ENCODE measurements around the gene WDR70. TPM values are rescaled to one million over a fixed set of nuclear protein-coding genes. Genes with fewer than 3 reads are reported as not detected.

Gene WDR70
- total RNA-seq, 1 donor from 2014 or later, result 18.7 TPM

- Histone ChIP-seq H3K4me1 (no peaks in the 10 kb centered on the region), H3K4me3 (no peak overlapping the region), H3K27me3 (ENCODE audit: low read depth) (no peaks in the 10 kb centered on the region), H3K9me3 (replicated peaks) (no peaks in the 10 kb centered on the region), H3K36me3 (no peaks in the 10 kb centered on the region), H3K27ac (replicated peaks) (no peak overlapping the region)
- no peak for TF ChIP-seq CTCF (IDR thresholded peaks at IDR 0.05; ENCODE audit: borderline replicate concordance)
- intact Hi-C loops (cut with micrococcal nuclease), result no loop called here
- no peak for DNase-seq
Observed at GRCh38 chr5:37539459-37539858, 160.3 kb downstream of the WDR70 start.

- DNase-seq, result no peak
- Histone ChIP-seq H3K9me3 (replicated peaks) (no peaks in the 10 kb centered on the region), H3K36me3 (no peaks in the 10 kb centered on the region), H3K27me3 (ENCODE audit: low read depth) (no peaks in the 10 kb centered on the region), H3K4me1 (no peaks in the 10 kb centered on the region), H3K4me3 (no peak overlapping the region), H3K27ac (replicated peaks) (no peak overlapping the region)
- no peak for TF ChIP-seq CTCF (IDR thresholded peaks at IDR 0.05; ENCODE audit: borderline replicate concordance)
- intact Hi-C loops (cut with micrococcal nuclease), result no loop called here
Observed at GRCh38 chr5:37543216-37543615, 164.1 kb downstream of the WDR70 start.

GRCh38 chr5:37549411-37549810 is 170.3 kb downstream of the WDR70 start:
- H3K4me3 ChIP-seq, result no peak overlapping the region
- TF ChIP-seq CTCF (IDR thresholded peaks at IDR 0.05; ENCODE audit: borderline replicate concordance), result no peak
- intact Hi-C loops (cut with micrococcal nuclease), result no loop called here
- H3K27ac ChIP-seq (replicated peaks), result no peak overlapping the region
- DNase-seq, result no peak
- H3K4me1 ChIP-seq, result peaks cover 19% of the 10 kb centered on the region
- H3K9me3 ChIP-seq (replicated peaks), result no peaks in the 10 kb centered on the region
- H3K27me3 ChIP-seq (ENCODE audit: low read depth), result no peaks in the 10 kb centered on the region
- no peaks in the 10 kb centered on the region for H3K36me3 ChIP-seq

GRCh38 chr5:37552161-37552560 is 173.0 kb downstream of the WDR70 start:
- TF ChIP-seq CTCF (IDR thresholded peaks at IDR 0.05; ENCODE audit: borderline replicate concordance), result no peak
- Histone ChIP-seq H3K27ac (replicated peaks) (no peak overlapping the region), H3K9me3 (replicated peaks) (no peaks in the 10 kb centered on the region), H3K27me3 (ENCODE audit: low read depth) (no peaks in the 10 kb centered on the region), H3K4me1 (peaks cover 19% of the 10 kb centered on the region), H3K36me3 (no peaks in the 10 kb centered on the region), H3K4me3 (no peak overlapping the region)
- intact Hi-C loops (cut with micrococcal nuclease), result no loop called here
- no peak for DNase-seq

- DNase-seq, result no peak
- peaks cover 19% of the 10 kb centered on the region for H3K4me1 ChIP-seq
- H3K27ac ChIP-seq (replicated peaks), result no peak overlapping the region
- H3K36me3 ChIP-seq, result no peaks in the 10 kb centered on the region
- intact Hi-C loops (cut with micrococcal nuclease), result no loop called here
- H3K27me3 ChIP-seq (ENCODE audit: low read depth), result no peaks in the 10 kb centered on the region
- no peak overlapping the region for H3K4me3 ChIP-seq
- TF ChIP-seq CTCF (IDR thresholded peaks at IDR 0.05; ENCODE audit: borderline replicate concordance), result no peak
- no peaks in the 10 kb centered on the region for H3K9me3 ChIP-seq (replicated peaks)
Observed at GRCh38 chr5:37552770-37553719, 173.9 kb downstream of the WDR70 start.

Data from left ventricle myocardium inferior (tissue), 1 donor.